Mesendoderm (in vitro differentiated cells): ENCODE measurements around the gene UBASH3B.

Experiments used
- DNase-seq: peaks from one replicate; pipeline ENCODE4 v3.0.0; 2013
- H2AK5ac ChIP-seq: 2 replicates; pipeline ENCODE4 v1.6.1; 2013; ENCODE audit warnings: low read length, inconsistent platforms
- H2BK120ac ChIP-seq: 2 replicates; pipeline ENCODE4 v1.6.1; 2013; ENCODE audit warnings: low read depth, mild to moderate bottlenecking, low read length, moderate library complexity, mixed read lengths
- H2BK15ac ChIP-seq: replicated peaks from 2 replicates; pipeline ENCODE4 v1.6.1; 2013; ENCODE audit warnings: low read depth, mild to moderate bottlenecking, moderate library complexity
- H2BK5ac ChIP-seq: 2 replicates; pipeline ENCODE4 v1.6.1; 2013; ENCODE audit warnings: low read length, inconsistent platforms
- H3K18ac ChIP-seq: 2 replicates; pipeline ENCODE4 v1.6.1; 2013; ENCODE audit warnings: mild to moderate bottlenecking, low read length, mixed read lengths
- H3K23ac ChIP-seq: one replicate; pipeline ENCODE4 v1.6.1; 2013; ENCODE audit warnings: low read length
- H3K27ac ChIP-seq: 2 replicates; pipeline ENCODE4 v1.5.1; 2013; ENCODE audit warnings: low read depth, mild to moderate bottlenecking, inconsistent platforms, low read length, moderate library complexity
- H3K27me3 ChIP-seq: 2 replicates; pipeline ENCODE4 v1.6.1; 2013; ENCODE audit warnings: low read length, control low read depth, mild to moderate bottlenecking, inconsistent platforms; ENCODE audit not compliant: insufficient read depth, poor library complexity
- H3K36me3 ChIP-seq: 2 replicates; pipeline ENCODE4 v1.6.1; 2013; ENCODE audit warnings: low read length, inconsistent platforms; ENCODE audit not compliant: control insufficient read depth, insufficient read depth
- H3K4ac ChIP-seq: one replicate; pipeline ENCODE4 v1.6.1; 2013; ENCODE audit warnings: low read depth, mild to moderate bottlenecking, low read length, moderate library complexity
- H3K4me1 ChIP-seq: 2 replicates; pipeline ENCODE4 v1.6.1; 2013; ENCODE audit warnings: low read depth, low read length, inconsistent platforms; ENCODE audit not compliant: control insufficient read depth
- H3K4me2 ChIP-seq: 2 replicates; pipeline ENCODE4 v1.6.1; 2013; ENCODE audit warnings: low read length
- H3K4me3 ChIP-seq: 2 replicates; pipeline ENCODE4 v1.5.1; 2013; ENCODE audit warnings: mild to moderate bottlenecking, low read length
- H3K56ac ChIP-seq: one replicate; pipeline ENCODE4 v1.6.1; 2013; ENCODE audit warnings: low read length
- H3K79me1 ChIP-seq: 2 replicates; pipeline ENCODE4 v1.6.1; 2013; ENCODE audit warnings: low read length, inconsistent platforms
- H3K79me2 ChIP-seq: 2 replicates; pipeline ENCODE4 v1.6.1; 2013; ENCODE audit warnings: mild to moderate bottlenecking, low read length; ENCODE audit not compliant: control insufficient read depth, insufficient read depth
- H3K9ac ChIP-seq: 2 replicates; pipeline ENCODE4 v1.6.1; 2013; ENCODE audit warnings: low read length, inconsistent platforms
- H4K5ac ChIP-seq: one replicate; pipeline ENCODE4 v1.6.1; 2013; ENCODE audit warnings: low read length
- H4K8ac ChIP-seq: one replicate; pipeline ENCODE4 v1.6.1; 2013; ENCODE audit warnings: low read depth, mild to moderate bottlenecking, control low read depth, low read length, moderate library complexity
- WGBS: extraction: QIAGEN DNeasy Blood & Tissue Kit; methylation state at CpG from one replicate; pipeline ENCODE4 v1.1.7; 2013; ENCODE audit warnings: low lambda C conversion rate, missing lambda C conversion rate; ENCODE audit not compliant: insufficient coverage; ENCODE audit errors: extremely low coverage; 5-methylcytosine and 5-hydroxymethylcytosine counted together

Gene UBASH3B

GRCh38 chr11:122809866-122810265, 154.3 kb downstream of the UBASH3B start:
- Histone ChIP-seq H3K4me3 (no peak overlapping the region), H3K79me2 (no peaks in the 10 kb centered on the region), H2BK15ac (no peak overlapping the region), H4K8ac (no peak overlapping the region), H3K79me1 (no peaks in the 10 kb centered on the region), H2BK120ac (peak overlapping the region; percentile 64), H3K27me3 (no peaks in the 10 kb centered on the region), H2BK5ac (no peak overlapping the region), H3K56ac (no peak overlapping the region), H3K36me3 (no peaks in the 10 kb centered on the region), H3K4me2 (no peak overlapping the region), H3K23ac (no peak overlapping the region), H3K4me1 (peaks cover 4% of the 10 kb centered on the region), H3K27ac (no peak overlapping the region), H2AK5ac (no peak overlapping the region), H3K4ac (no peak overlapping the region), H3K9ac (no peak overlapping the region), H3K18ac (no peak overlapping the region), H4K5ac (no peak overlapping the region)
- WGBS: no CpG with 5 or more reads among the region's 3 CpGs
- no peak for DNase-seq

GRCh38 chr11:122811721-122812120, 156.2 kb downstream of the UBASH3B start:
- Histone ChIP-seq H3K4ac (no peak overlapping the region), H3K79me2 (no peaks in the 10 kb centered on the region), H3K79me1 (no peaks in the 10 kb centered on the region), H3K27me3 (no peaks in the 10 kb centered on the region), H3K36me3 (no peaks in the 10 kb centered on the region), H3K56ac (no peak overlapping the region), H3K4me2 (no peak overlapping the region), H3K4me1 (peaks cover 4% of the 10 kb centered on the region), H4K8ac (no peak overlapping the region), H2BK5ac (no peak overlapping the region), H3K9ac (no peak overlapping the region), H3K4me3 (no peak overlapping the region), H2BK15ac (peak overlapping the region; percentile 36), H3K27ac (no peak overlapping the region), H2BK120ac (no peak overlapping the region), H4K5ac (no peak overlapping the region), H2AK5ac (no peak overlapping the region), H3K18ac (no peak overlapping the region), H3K23ac (no peak overlapping the region)
- DNase-seq: no peak
- WGBS: no CpG with 5 or more reads among the region's 2 CpGs

GRCh38 chr11:122812638-122813037, 157.1 kb downstream of the UBASH3B start:
- peak overlapping the region; percentile 28 for H4K8ac ChIP-seq
- H3K79me1 ChIP-seq: no peaks in the 10 kb centered on the region
- H4K5ac ChIP-seq: no peak overlapping the region
- no peak overlapping the region for H3K56ac ChIP-seq
- no peak overlapping the region for H3K9ac ChIP-seq
- DNase-seq: no peak
- H3K4me3 ChIP-seq: no peak overlapping the region
- no CpG with 5 or more reads among the region's 4 CpGs for WGBS
- H2BK15ac ChIP-seq: no peak overlapping the region
- no peaks in the 10 kb centered on the region for H3K79me2 ChIP-seq
- no peak overlapping the region for H2AK5ac ChIP-seq
- H3K4me2 ChIP-seq: no peak overlapping the region
- H3K27me3 ChIP-seq: no peaks in the 10 kb centered on the region
- H3K36me3 ChIP-seq: no peaks in the 10 kb centered on the region
- no peak overlapping the region for H3K18ac ChIP-seq
- H3K27ac ChIP-seq: no peak overlapping the region
- H3K4ac ChIP-seq: no peak overlapping the region
- H2BK120ac ChIP-seq: no peak overlapping the region
- no peak overlapping the region for H2BK5ac ChIP-seq
- peaks cover 4% of the 10 kb centered on the region for H3K4me1 ChIP-seq
- H3K23ac ChIP-seq: no peak overlapping the region

- Histone ChIP-seq H3K4me3 (no peak overlapping the region), H3K9ac (peak overlapping the region; percentile 11), H3K56ac (peak overlapping the region; percentile 51), H3K23ac (no peak overlapping the region), H4K8ac (no peak overlapping the region), H3K36me3 (no peaks in the 10 kb centered on the region), H3K4me2 (no peak overlapping the region), H3K4me1 (peaks cover 4% of the 10 kb centered on the region), H3K27me3 (no peaks in the 10 kb centered on the region), H2BK15ac (no peak overlapping the region), H2BK5ac (no peak overlapping the region), H4K5ac (no peak overlapping the region), H3K4ac (no peak overlapping the region), H3K18ac (no peak overlapping the region), H2AK5ac (no peak overlapping the region), H3K79me1 (no peaks in the 10 kb centered on the region), H3K79me2 (no peaks in the 10 kb centered on the region), H3K27ac (no peak overlapping the region), H2BK120ac (no peak overlapping the region)
- peak; percentile 71 for DNase-seq
- 100% methylated on average over 1 of the region's 8 CpGs for WGBS
These were observed 157.8 kb downstream of the UBASH3B start for GRCh38 chr11:122813176-122813893.

- no peak overlapping the region for H4K5ac ChIP-seq
- no peaks in the 10 kb centered on the region for H3K36me3 ChIP-seq
- H3K4me1 ChIP-seq: peaks cover 4% of the 10 kb centered on the region
- H3K23ac ChIP-seq: no peak overlapping the region
- H2AK5ac ChIP-seq: no peak overlapping the region
- no peak overlapping the region for H3K18ac ChIP-seq
- no peak for DNase-seq
- no peak overlapping the region for H2BK120ac ChIP-seq
- H3K79me2 ChIP-seq: no peaks in the 10 kb centered on the region
- H3K9ac ChIP-seq: no peak overlapping the region
- H3K79me1 ChIP-seq: no peaks in the 10 kb centered on the region
- H2BK15ac ChIP-seq: no peak overlapping the region
- no peak overlapping the region for H3K4me2 ChIP-seq
- H2BK5ac ChIP-seq: no peak overlapping the region
- H3K27me3 ChIP-seq: no peaks in the 10 kb centered on the region
- no peak overlapping the region for H3K4me3 ChIP-seq
- no peak overlapping the region for H3K27ac ChIP-seq
- H3K56ac ChIP-seq: no peak overlapping the region
- no peak overlapping the region for H4K8ac ChIP-seq
- WGBS: 80% methylated on average over 1 of the region's 1 CpG
- no peak overlapping the region for H3K4ac ChIP-seq
These were observed 158.4 kb downstream of the UBASH3B start for GRCh38 chr11:122813894-122814270.

- Histone ChIP-seq H3K36me3 (no peaks in the 10 kb centered on the region), H4K5ac (no peak overlapping the region), H2BK120ac (no peak overlapping the region), H3K23ac (no peak overlapping the region), H3K9ac (no peak overlapping the region), H3K27ac (no peak overlapping the region), H3K4me2 (no peak overlapping the region), H4K8ac (no peak overlapping the region), H3K79me1 (no peaks in the 10 kb centered on the region), H3K18ac (no peak overlapping the region), H3K56ac (no peak overlapping the region), H2AK5ac (no peak overlapping the region), H3K79me2 (no peaks in the 10 kb centered on the region), H2BK15ac (no peak overlapping the region), H2BK5ac (no peak overlapping the region), H3K4me3 (no peak overlapping the region), H3K4me1 (peaks cover 4% of the 10 kb centered on the region), H3K4ac (no peak overlapping the region), H3K27me3 (no peaks in the 10 kb centered on the region)
- no peak for DNase-seq
- no CpG with 5 or more reads among the region's 1 CpG for WGBS
These were observed 158.9 kb downstream of the UBASH3B start for GRCh38 chr11:122814401-122814800.
